Measurements from ENCODE around the gene GMNC.
"Not testable (repeated sequence)": the region's sequence is repeated elsewhere in the genome, so short reads cannot be mapped to it uniquely, and the experiment has no call there.

Gene GMNC

DNA sequence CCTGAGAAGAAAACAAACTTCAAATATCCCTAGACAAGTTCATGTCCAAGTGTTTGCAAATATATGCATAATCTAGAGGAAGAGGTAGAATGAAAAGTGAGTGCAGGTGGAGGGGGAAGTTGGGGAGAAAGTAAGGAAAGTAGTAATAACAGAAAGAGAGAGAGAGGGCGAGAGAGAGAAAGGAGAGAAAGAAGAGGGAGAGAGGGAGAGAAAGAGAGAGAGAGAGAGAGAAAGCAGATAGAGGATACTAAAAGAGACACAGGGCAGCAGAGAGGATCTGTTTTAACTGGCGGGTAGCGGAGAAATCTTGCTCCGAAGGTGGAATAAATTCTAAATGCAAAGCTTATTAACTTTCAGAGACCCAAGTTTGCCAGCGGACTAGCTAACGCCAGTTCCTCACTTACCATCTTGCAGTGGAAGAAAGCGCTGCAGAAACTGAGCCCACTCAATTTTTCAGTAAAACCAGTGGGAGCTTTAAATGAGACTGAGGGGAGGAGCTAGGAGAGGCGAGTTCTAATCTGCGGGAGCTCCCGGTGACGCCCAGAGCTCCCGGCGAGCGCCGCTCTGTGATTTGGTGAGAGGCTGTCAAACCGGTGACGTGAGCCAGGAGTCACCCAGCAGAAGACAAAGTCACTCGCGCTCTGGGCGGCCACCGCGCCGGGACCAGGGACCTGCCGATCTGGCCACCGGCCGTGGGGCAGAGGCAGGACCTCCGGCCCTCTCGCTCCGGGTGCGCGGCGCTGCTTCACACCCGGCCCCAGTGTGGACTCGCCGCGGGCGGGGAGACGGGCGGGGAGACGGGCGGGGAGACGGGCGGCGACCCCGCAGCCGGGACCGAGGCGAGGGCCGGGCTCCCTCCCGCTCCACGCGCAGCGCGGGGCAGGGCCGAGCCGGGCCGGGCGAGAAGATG is at the start of gene GMNC:
Gene GMNC (minus strand): TSS at position 486 of the 910 bp plus-strand sequence. CDS start 79 bp downstream, at position 407.
- DNase-seq (ENCODE audit: low spot score): no peak

GRCh38 chr3:190911382-190911781 is 48.9 kb upstream of the GMNC start:
- DNase-seq (ENCODE audit: low spot score): no peak

- no peak for DNase-seq (ENCODE audit: low spot score)
Observed at GRCh38 chr3:190909908-190910307, 47.4 kb upstream of the GMNC start.

DNA sequence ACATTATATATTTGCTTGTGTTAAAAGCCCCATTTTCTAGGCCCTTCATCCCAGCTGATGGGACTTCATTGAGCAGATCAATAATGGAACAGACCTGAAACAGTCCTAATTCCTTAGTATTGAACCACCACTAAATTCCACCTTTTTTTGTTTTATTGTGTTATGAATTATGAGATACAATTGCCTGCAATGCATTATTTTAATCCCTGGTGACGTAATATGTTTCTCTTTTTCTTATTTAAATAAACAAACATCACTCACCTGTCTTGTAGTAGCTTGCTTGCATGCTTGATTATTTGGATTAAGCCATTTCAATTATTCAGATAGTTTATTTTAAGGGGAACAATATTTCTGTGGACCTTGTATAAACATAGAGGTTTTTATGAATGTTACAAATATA is 40.7 kb upstream of the GMNC start:
- DNase-seq (ENCODE audit: low spot score): no peak

- DNase-seq (ENCODE audit: low spot score): no peak
Observed at GRCh38 chr3:190902292-190902691, 39.8 kb upstream of the GMNC start.

- DNase-seq (ENCODE audit: low spot score): no peak
Observed at GRCh38 chr3:190892395-190892902, 30.0 kb upstream of the GMNC start.

DNA sequence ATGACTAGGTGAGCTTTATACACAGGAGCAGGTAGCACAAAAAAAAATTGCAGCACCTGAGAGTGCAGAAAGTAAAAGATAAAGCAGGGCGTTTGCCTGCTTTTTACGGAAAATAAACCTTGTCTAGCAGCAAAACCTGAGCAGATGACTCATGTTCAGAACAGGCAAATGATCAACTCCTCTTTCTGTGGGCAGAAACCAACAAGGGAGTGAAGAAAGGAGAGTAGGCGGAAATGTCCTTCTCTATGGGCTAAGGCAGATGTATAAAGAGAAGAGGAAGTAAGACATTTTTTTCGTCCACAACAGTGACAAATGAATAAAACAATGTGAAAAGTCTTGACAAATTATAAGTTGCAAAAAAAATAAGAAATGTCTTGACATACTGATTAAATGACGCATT is 24.5 kb upstream of the GMNC start:
- DNase-seq (ENCODE audit: low spot score): no peak

DNA sequence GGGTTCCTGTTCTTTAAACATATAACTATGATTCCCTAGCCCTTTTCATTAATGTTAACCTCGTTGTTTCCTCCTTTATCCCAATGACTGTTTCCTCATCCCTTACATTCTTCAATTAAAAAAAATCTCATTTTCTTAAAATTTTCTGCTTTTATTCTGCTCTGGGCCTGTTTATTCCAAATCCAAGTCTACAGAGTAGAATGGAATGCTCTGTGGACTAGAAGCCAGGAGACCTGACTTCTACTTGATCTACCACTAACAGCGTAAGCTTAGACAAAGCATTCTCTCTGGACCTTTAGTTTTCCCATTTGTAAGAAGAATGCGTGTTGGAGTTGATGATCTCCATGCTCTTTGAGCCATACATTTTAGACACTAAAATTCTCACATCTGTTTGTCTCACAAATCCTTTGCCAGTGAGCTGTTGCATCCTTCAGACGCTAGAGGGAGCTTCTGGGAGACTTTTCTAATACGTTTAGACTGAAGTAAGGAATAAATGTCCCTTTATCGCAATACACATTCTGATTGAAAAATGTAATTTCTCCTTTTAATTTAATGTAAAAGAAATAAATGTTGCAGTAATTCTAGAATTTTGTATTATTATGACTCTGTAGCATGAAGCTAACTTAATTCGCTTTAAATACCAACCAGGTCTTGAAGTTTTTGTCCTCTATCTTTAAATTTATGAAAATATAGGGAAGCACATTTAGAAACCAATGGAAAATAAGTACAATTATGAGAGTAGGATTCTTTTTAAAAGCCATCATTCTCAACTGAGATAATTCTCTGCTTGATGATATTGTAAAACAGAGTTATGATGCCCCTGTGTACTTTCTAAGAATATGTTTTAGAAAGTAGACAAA is 21.7 kb upstream of the GMNC start:
- DNase-seq (ENCODE audit: low spot score): peak; percentile 82

- no peak for DNase-seq (ENCODE audit: low spot score)
Observed at GRCh38 chr3:190883141-190883540, 20.6 kb upstream of the GMNC start.

DNA sequence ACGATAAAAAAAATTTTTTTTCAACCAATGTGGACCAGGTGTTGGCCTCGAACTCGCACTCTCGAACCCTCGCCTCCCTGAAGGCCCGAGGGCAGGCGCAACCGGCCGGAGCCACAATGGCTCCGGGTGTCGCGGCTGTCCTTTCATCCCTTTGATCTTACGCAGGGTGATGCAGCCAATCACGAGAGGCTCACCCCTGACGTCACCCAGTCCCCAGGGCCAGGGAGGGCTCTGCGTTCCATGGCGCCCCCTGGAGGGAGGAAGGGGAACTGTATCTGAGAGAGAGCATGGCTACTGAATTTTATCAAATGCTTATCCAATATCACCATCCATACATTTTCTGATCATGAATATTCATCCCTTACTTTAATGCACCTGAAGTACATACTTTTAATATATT is 15.4 kb upstream of the GMNC start:
- DNase-seq (ENCODE audit: low spot score): peak; percentile 58

GRCh38 chr3:190876433-190876832 is 13.9 kb upstream of the GMNC start:
- DNase-seq (ENCODE audit: low spot score): not testable (repeated sequence)

- DNase-seq (ENCODE audit: low spot score): not testable (repeated sequence)
Observed at GRCh38 chr3:190875061-190875460, 12.6 kb upstream of the GMNC start.

DNA sequence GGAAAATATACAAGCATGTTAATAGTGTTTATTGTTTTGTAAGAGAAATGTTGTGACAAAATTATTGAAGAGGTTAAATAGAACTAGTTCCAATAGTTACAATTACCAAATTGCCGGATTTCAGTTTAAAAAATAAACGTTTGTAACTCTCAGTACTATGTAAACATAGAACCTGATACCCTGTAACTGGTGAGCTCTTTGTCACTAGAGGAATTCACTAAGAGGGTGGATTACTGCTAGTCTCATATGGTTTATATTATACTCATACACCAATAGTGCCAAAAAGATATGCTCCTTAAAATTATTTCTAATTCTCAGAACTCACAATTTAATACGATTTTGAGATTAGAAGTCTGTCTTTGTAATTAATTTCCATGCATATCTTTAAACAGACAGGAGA is 7.6 kb upstream of the GMNC start:
- DNase-seq (ENCODE audit: low spot score): no peak

- DNase-seq (ENCODE audit: low spot score): no peak
Observed at GRCh38 chr3:190867071-190867470, 4.6 kb upstream of the GMNC start.

- DNase-seq (ENCODE audit: low spot score): peak; percentile 11
Observed at GRCh38 chr3:190865828-190866227, 3.3 kb upstream of the GMNC start.

GRCh38 chr3:190865419-190865818 is 2.9 kb upstream of the GMNC start:
- DNase-seq (ENCODE audit: low spot score): no peak

DNA sequence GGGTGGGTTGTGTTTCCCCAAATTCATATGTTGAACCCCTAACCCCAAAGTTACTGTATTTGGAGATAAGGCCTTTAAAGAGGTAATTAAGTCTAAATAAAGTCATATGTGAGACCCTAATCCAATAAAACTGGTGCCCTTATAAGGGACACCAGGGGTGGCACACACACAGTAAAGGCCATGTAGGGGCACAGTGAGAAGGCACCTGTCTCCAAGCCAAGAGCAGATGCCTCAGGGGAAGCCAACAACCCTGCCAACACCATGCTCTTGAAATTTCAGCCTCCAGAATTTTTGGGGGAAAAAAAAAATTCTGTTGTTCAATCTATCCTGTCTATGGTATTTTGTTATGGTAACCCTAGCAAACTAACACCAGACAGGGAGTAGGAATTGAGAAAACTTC is 1.5 kb upstream of the GMNC start:
- no peak for DNase-seq (ENCODE audit: low spot score)

DNA sequence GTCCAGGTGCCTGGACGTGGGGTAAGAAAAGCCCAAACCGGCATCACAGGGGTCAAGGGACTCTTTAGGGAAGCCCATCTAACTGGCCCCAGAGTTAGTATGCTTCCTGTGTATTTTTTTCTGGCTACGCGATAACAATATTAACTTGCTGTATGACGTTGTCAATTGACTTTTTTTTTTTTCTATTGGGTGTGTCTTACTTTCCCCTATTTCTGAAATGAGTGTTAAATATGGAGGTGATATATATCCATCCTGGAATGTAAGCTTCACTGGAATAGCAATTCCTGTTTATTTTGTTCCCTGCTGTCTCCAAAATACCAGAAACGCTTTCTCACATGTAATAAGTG is 598 bp upstream of the GMNC start:
- no peak for DNase-seq (ENCODE audit: low spot score)

DNA sequence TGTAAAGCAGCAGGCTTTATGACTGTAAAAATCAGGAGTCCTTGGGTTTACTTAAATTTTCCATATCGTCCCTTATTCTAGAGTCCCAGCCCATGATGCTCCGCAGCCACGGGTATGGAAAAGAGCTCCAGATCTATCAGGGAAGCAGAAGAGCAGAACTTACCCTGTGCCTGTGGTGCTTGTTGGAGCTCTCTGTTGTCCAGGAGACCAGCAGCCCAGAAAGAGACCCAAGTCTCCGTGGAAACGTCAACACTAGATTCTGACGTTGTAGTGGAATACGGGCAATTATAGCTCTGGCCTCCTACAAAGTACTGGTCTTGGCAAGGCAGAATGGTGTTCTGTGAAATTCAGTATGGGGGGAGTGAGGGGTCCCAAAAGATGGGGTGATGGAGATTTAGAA is 2.0 kb downstream of the GMNC start:
- DNase-seq (ENCODE audit: low spot score): no peak

DNA sequence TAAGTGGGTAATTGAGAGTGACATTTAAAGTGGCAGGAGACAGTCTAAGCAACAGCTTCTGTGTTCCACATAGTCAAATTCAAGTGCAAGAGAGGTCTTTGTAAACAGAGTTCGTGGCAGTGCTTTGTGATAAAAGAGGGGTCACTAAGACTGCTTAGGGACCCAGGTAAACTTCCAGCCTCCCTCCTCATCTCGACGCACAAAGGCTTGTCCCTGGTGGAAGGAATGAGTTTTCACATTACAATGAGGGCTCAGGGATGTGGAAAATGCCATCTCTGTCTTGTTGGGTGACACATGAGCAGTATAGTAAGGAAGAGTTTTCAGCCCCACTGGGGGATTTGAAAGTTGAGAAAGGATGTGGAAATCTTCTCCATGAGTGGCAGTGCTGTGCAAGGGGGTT is 7.3 kb downstream of the GMNC start:
- no peak for DNase-seq (ENCODE audit: low spot score)

- DNase-seq (ENCODE audit: low spot score): no peak
Observed at GRCh38 chr3:190854062-190854461, 8.4 kb downstream of the GMNC start.

- no peak for DNase-seq (ENCODE audit: low spot score)
Observed at GRCh38 chr3:190853464-190853863, 9.0 kb downstream of the GMNC start.

- no peak for DNase-seq (ENCODE audit: low spot score)
Observed at GRCh38 chr3:190849607-190850006, 12.9 kb downstream of the GMNC start.
